ENCODE data around the gene TDRD12.
"Not testable (repeated sequence)": the region's sequence is repeated elsewhere in the genome, so short reads cannot be mapped to it uniquely, and the experiment has no call there.

Gene TDRD12

DNA sequence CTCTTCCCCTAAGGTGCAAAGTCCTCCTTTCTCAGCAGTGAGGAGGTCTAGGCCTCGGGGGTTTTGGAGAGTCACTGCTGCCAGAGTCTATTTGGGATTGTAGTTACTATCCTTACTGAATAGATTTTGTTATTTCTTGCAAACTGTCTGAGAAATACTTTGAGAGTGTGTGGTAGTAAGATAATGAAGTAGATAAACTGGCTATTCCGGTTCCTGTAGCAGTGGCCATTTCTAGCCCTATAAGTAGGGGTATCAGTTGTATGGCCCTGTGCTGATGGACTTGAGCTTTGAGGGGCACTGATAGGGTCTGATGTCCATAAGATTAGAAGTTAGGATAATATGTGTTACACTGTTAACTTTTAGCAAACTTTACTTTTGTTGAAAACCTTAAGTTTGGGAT lies 25.3 kb upstream of the TDRD12 start:
- DNase-seq: not testable (repeated sequence)

DNA sequence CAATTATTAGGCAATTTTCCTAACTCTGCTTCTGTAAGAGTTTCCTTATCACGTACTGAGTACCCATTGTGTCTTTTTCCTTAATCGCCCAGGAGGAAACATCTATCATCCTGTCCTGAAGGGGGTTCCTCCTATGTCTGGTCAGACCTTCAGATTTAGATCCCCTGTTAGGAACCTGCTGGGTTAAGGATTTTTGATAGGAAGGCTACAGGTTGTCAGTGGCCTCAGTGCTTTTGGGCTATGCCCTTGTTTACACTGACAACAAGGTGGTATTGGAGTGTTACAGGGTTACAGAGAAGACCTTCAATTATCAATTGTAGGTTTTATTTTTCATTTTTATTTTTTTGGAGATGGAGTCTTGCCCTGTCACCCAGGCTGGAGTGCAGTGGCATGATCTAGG lies 24.7 kb upstream of the TDRD12 start:
- not testable (repeated sequence) for DNase-seq

DNA sequence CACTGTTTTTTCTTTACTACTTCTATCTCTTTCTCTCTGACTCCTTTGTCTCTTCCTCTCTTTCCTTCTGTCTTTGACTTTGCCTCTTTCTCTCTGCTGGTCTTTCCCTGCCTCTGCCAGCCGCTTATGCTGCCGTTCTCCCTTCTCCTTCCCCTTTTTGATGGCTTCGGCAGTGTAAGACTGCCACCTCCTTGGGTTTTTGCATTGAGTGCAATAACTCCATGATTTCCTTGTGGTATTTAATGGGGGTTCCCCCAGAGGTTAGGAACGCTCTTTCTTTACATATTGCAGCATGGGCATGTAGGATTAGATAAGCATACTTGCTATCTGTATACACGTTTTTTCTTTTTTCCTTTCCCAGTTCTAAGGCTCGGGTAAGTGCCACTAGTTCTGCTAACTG lies 24.1 kb upstream of the TDRD12 start:
- DNase-seq: not testable (repeated sequence)

DNA sequence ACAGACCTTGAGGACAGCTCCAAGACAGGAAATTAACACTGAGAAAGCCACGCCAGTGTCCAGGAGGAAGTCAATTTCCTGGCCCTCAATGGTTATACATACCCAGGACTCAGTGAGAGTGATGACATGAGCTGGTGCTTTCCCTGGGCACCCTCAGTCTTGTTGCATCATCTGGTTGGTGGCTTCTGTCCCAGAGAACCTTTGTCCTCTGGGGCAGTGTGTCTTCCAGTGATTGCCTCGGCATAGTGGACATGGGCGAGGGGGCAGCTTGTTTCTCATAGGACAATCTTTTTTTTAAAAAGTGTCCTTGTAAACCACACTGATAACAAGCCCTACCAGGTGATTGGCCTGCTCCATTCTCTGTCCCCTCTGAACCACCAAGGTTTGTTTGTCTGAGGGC lies 22.8 kb upstream of the TDRD12 start:
- not testable (repeated sequence) for DNase-seq

DNA sequence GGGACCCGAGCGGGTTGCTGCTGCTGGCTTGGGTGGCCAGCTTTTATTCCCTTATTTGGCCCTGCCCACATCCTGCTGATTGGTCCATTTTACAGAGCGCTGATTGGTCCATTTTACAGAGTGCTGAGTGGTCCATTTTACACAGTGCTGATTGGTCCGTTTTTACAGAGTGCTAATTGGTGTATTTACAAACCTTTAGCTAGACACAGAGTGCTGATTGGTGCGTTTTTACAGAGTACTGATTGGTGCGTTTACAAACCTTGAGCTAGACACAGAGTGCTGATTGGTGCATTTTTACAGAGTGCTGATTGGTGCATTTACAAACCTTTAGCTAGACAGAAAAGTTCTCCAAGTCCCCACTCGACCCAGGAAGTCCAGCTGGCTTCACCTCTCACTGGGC lies 19.4 kb upstream of the TDRD12 start:
- not testable (repeated sequence) for DNase-seq

DNA sequence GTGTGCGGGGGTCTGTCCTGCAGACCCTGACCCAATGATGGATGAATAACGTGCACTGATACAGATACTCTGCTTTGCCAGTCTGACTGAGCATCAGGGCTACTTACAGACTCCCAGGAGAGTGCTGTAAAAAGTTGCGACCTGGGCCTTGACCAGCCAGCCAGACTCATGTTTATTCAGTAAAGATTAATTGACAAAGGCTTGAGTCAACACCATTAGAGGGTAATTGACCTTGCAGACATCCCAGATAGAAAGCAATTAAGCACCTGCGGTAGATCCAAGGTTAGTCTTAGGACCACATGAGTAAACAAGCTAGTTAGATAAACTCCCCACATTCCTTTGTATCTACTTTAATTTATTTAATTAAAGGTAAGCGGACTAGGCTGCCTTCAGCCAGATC lies 17.6 kb upstream of the TDRD12 start:
- DNase-seq: no peak

DNA sequence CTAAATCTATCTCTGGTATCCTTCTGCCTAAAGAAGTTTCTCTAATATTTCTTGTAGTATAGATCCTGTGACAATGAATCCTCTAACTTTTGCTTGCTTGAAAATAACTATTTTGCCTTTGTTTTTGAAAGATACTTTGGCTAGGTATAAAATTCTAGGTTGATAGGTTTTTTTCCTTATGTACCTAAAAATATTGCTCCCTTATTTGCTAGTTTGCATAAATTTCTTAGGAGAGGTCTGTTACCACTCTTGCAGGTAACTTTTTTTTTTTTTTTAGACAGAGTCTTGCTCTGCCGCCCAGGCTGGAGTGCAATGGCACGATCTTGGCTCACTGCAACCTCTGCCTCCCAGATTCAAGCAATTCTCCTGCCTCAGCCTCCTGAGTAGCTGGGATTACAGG lies 15.6 kb upstream of the TDRD12 start:
- not testable (repeated sequence) for DNase-seq

DNA sequence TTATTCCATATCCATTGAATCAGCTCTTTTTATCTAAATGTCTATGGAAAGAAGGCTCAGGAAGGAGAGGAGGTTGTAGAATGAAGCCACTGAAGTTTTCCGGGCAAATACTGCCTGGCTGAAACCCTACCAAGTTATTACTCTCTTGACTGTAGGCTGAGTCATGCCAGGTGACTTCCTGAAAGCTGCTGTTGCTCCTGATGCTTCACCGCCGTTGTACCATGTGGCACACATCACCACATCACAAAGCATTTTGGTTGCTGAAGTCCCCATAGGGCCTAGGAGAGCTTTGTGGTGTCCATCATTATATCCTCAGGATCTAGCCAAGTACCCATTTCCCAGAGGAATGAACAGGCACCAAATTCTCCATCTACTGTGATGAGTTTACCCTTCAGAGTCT lies 11.1 kb upstream of the TDRD12 start:
- no peak for DNase-seq

DNA sequence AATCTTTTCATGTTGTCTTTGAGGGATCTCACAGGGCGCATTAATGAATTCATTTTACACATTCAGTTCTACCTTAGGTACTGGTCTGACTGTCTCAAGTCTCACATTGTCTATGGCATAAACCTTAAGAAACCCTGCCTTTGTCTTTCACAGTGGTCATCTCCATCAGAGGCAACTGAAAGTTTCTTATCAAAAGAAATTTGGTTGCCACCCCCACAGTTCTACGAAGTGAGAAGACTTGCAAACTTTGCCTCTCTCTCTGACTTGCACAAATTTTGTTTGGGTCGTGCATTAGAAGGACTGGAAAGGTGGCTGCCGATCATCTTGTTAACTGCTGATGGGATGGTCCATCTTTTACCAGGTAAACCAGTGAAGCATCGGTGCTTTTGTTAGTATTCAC lies 10.5 kb upstream of the TDRD12 start:
- DNase-seq: no peak

DNA sequence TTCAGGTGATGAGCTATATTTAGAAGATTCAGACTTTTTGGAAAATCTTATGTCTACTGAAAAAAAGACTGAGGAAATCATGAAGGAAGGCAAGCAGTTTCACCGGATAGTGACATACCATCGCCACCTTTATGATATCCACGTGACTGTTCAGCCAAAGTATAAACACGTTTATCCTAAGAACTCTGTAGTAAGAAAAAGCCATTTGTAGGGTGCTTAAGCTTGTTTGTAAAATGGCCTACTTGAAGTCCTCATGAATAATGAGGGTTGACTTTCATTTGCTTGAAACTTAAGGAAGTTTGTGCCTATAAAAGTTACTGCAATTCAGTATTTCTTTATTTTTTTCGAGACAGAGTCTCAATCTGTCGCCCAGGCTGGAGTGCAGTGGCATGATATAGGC lies 7.8 kb upstream of the TDRD12 start:
- no peak for DNase-seq

DNA sequence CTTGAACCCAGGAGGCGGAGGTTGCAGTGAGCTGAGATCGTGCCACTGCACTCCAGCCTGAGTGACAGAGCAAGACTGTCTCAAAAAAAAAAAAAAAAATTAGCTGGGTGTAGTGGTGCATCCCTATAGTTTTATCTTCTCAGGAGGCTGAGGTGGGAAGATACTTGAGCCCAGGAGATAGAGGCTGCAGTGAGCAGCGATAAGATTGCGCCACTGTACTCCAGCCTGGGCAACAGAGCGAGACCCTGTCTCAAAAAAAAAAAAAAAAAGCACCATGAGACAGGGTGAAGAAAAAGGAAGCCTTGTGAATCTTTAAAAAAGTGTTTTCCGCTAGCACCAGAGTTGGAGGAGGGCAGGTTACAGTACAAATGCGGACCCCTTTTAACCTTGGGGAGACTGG lies 3.4 kb upstream of the TDRD12 start:
- not testable (repeated sequence) for DNase-seq

DNA sequence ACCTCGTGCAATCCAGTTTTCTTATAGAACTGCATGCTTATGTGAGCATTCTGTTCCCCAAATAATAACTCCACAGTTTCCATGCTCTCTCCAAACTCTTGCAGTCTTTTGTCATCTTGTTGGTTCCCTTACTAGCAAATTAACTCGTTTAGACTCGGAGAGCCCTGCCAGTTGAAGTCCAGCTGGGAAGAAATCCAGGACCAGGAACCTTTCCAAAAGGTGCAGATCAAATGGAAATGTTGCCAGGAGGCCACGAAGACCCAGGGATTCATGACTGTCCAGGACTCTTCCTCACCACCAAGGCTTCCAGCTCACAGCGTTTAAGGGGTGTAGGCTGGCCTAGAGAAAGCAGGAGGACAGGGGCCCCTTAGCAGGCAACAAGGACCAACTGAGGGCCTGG lies 2.1 kb upstream of the TDRD12 start:
- no peak for DNase-seq

DNA sequence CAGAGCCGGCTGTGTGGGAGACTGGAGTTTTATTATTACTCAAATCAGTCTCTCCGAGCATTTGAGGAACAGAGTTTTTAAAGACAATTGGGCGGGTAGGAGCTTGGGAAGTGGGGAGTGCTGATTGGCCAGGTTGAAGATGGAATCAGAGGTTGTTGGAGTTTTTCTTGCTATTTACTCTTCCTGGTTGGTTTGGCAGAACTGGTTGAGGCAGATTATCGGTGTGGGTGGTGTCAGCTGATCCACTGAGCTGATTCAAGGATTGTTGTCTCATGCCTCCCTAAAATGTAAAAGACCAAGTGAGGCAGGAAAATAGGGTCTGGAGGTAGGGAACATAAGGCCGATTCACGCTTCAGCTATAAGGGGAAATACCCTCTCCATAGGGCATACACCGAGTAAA lies 1.3 kb upstream of the TDRD12 start:
- DNase-seq: no peak

DNA sequence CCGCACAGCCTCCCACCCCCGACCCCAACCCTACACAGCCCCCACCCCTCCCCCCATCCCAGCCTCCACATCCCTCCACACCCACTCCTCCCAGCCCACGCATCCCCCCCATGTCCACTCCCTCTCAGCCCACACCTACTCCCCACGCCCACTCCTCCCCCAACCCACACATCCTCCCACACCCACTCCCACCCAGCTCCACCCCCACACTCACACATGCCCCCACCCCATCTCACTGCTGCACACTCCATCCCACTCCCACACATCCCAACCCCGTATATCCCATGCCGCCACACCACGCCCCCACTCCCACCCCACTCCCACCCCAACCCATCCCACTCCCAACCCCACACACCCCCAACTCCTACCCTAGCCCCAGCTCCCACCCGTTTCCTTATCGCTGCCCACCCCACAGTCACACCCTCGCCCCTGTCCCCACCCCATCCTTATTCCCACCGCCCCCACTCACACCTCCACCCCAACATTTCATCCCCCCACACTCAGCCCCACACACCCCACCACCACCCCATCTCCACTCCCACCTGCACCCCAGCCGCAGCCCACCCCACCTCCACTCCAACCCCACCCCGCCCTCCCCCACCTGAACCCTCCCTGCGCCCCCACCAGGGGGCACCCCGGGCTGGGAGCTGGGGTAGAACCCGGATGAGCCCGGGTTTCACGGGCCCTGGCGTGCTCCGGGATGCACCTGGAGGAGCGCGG lies 809 bp downstream of the TDRD12 start:
- DNase-seq: no peak

DNA sequence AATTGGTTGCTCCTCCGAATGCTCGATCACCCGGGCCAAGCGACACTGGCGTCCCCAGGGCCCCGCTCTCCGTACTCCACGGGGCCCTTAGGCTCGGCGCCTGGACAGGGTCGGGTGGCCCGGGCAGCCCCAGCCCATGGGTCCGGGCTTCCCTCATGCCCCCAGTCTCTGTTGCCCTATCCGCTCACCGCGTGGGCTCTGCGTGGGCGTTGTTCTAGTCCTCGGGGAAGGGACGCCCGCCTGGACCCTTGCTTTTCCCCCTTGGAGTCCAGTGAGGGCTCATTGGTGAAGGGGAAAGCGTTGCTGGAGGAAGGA lies 1.3 kb downstream of the TDRD12 start:
- DNase-seq: no peak

DNA sequence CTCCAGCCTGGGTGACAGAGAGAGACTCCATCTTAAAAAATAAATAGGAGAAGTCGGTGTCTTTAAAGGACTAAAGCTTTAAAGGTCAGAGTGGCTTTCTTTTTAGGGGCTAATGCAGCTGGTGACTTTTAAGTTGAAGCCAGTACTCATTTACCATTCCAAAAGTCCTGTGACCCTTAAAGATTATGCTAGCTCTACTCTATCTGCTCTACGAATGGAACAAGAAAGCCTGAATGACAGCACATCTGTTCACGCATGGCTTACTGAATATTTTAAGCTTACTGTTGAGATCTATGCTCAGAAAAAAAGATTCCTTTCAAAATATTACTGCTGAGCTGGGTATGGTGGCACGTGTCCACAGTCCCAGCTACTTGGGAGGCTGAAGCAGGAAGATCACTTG lies 16.4 kb downstream of the TDRD12 start:
- DNase-seq: no peak

DNA sequence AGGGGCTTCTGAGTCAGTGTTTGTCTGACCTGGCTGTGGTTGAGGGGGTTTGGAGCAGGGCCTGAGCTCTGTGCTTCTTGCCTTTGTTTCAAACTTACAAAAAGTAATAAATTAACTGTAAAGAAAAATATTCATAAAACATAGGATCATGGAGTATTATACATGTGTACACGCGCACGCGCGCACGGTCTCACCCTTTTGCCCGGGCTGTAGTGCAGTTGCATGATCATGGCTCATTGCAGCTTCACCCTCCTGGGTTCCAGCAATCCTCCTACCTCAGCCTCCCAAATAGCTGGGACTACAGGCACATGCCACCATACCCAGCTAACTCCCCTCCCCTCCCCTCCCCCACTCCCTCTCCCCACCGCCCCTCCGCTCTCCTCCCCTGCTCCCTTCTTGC lies 23.5 kb downstream of the TDRD12 start:
- DNase-seq: no peak

DNA sequence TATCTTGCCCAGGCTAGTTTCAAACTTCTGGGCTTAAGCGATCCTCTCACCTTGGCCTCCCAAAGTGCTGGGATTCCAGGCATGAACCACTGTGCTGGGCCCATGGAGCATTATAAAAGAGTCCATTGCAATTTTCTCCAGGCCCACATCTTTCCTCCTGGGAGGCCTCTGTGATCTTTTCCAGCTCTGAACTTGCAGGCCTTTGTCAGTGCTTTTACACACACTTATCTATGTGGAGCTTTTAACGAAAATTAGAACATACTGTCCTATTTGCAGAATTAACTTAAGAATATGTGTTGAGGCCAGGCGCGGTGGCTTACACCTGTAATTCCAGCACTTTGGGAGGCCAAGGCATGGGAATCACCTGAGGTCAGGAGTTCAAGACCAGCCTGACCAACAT lies 23.9 kb downstream of the TDRD12 start:
- DNase-seq: no peak

DNA sequence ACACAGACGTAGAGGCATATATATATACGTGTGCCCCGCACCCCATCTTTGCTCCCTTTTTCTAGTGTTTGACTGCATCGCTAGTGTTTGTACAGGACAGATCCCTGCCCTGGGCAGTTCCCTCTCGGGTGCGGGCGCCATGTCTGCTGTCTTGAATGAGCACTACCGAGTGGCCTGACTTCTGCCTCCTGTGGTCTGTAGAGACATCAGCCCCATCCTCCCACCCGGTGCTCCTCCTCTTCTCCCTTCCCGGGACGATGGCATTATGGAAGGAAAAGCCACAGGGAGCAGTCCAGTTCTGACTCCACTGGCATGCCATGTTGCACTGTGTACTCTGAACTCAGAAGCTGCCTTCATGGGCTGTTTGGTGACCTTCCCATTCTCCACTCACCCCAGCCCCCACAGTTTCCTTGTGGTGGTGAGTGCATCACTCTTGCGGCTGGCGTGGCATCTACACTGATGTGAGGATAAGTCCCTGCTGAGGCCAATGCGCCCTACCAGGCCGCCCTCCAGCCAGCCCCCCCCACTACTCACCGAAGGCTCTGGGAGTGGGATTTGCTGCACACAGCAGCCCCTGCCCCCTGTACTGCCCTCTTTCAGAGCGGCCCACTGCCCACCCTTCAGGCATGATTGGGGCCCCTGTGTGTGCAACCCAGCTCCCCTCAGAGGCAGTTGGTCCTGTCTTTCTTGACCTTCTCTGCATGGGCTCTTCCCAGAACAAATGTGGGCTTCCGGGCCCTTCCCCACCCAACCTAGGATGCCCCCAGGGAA lies 25.2 kb downstream of the TDRD12 start:
- DNase-seq: no peak

DNA sequence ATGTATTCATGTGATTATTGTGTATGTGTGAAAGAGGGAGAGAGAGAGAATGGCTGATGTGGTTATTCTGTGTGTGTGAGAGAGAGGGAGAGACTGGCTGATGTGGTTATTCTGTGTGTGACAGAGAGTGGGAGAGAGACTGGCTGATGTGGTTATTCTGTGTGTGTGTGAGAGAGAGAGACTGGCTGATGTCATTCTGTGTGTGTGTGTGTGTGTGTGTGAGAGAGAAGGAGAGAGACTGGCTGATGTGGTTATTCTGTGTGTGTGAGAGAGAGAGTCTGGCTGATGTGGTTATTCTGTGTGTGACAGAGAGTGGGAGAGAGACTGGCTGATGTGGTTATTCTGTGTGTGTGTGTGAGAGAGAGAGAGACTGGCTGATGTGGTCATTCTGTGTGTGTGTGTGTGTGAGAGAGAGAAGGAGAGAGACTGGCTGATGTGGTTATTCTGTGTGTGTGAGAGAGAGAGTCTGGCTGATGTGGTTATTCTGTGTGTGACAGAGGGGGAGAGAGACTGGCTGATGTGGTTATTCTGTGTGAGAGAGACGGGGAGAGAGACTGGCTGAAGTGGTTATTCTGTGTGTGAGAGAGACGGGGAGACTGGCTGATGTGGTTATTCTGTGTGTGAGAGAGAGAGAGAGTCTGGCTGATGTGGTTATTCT lies 26.2 kb downstream of the TDRD12 start:
- peak; percentile 18 for DNase-seq

DNA sequence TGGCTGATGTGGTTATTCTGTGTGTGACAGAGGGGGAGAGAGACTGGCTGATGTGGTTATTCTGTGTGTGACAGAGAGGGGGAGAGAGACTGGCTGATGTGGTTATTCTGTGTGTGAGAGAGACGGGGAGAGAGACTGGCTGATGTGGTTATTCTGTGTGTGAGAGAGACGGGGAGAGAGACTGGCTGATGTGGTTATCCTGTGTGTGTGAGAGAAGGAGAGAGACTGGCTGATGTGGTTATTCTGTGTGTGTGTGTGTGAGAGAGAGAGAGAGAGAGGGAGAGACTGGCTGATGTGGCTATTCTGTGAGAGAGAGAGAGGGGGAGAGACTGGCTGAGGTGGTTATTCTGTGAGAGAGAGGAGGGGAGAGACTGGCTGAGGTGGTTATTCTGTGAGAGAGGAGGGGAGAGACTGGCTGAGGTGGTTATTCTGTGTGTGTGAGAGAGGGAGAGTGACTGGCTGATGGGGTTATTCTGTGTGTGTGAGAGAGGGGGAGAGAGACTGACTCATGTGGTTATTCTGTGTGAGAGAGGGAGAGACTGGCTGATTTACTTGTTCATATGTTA lies 27.1 kb downstream of the TDRD12 start:
- DNase-seq: peak; percentile 30

DNA sequence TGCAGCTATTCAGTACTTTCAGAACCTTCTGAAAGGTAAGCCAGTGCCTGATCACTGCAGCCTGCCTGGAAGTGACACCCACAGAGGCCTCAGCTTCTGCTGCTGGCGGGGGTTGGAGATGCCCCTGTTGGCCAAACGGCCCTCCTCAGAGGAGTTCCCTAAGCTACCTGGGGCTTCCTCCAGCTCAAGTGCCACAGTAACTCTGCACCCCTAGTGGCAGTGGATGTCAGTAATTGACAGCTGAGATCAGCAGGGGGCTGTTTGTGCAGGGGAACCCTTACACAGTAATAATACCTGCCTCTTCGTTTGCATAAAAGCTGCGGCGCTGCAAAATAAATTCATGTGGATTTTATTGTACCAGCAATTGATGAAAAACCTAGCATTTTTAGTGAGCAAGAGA lies 28.9 kb downstream of the TDRD12 start:
- DNase-seq: no peak

DNA sequence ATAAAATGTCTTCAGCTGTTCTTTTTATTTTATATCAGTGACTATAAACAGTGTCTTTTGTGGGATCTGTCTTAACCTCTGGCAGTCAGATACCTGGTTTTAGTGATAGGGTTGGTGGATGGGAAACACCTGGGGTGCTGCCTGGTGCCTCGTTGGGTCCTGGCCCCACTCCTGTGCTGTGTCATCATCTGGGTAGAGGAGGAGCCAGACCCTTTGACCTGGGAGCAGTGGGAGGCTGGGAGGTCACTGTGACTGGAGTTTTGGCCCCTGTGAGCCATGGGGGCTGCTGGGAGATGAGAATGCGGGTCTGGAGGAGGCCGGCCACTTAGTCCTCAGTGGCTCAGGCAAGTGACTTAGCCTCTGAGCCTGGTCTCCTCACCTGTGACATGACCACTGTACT lies 29.4 kb downstream of the TDRD12 start:
- no peak for DNase-seq

DNA sequence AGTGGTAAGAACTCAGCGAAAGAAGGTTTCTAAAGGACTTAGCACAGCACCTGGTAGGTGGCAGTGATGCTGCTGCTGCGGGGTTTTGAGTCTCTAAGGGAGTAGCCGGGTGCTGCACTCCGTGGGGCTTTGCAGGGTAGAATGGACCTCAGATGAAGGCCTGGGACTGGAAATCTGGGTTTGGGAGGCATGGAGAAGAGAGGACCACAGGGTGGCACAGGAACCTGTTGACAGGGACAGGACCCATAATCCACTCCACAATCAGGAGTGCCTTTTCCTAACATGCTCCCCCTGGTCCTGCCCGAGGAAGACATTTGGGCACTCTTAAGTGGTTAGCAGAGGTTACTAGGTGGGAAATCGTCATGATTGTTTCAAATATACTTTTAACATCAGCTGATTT lies 29.8 kb downstream of the TDRD12 start:
- DNase-seq: no peak

All from T-helper 9 cell (primary cell).